GM19238 (cell line): ENCODE results near the gene PKLR.
"Not testable (repeated sequence)": the region's sequence is repeated elsewhere in the genome, so short reads cannot be mapped to it uniquely, and the experiment has no call there.

Source experiments
- DNase-seq: peaks from one replicate; pipeline ENCODE4 v3.0.0; 2011; ENCODE audit warnings: low spot score; ENCODE audit not compliant: insufficient read length

PKLR gene

DNA sequence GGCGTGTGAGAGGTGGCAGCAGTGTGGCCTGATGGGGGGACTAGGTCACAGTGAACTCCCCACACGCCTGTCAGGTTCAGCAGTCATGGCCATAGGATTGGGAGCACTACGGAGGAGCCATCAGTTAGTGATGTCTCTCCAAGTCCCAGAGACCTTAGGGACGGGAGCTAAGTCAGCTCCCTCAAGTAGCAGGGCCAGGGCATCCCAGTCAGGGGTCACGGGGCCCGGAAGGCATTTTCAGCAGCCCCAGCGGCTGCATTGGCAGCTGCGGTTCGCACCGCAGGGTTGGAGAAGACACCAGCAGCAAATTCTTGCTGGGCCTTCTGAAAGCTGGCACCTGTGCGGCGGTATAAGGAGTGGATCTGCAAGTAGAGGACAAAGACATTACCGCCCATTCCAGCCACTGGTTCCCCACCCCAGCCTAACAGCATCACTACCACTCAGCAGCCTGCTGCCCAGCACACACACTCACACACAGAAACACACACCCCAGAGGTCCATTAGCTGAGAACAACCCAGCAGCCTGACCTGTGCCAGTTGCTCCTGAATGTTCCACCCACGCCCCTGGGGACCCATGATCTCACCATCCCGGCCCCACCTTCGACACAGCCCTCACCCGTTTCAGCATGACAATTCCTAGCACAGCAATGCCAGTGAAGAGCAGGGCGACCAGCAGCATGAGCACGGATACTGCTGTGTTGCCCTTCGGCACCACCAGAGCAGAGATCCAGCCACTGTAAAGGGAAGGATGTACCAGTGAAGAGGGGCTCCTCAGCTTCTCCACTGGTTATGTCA is 45.0 kb downstream of the PKLR start:
- DNase-seq = no peak

DNA sequence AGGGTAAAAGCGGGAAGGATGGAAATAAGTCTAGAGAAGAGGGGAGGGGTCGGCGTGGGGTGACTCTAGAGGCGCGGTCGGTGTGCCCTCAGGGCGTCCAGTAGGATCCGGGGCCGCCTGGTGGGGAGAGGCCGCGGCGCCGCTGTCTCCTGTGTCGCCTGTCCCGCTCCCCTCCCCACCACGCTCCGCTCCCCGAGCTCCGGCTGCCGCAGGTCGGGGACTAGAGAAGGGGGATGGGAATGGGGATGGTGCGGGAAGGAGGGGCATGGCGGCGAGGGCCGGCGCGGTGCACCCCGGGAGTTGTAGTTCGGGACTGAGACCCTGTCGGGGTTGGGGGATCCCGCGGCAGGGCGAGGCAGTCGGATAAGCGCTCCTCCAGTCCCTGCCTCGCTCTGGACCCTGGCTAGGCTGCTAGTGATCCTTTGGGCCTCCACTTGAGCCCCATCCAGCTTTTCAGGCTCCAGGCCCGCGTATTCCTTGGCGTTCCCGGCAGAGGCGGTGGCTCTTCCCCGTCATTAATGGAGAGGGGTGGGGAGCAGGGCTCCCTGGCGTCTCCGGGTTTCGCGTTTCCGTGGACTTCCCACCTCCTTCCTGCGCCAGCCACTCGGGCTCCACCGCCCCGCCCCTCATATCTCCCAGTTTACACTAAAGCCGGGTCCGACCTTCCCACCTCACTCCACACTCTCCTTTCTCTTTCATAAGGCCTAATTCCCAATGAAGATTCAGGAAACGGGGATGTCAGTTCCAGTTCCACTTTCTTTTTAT is 45.8 kb downstream of the PKLR start, which contains the start of gene ENTREP3:
Gene ENTREP3 (minus strand): TSS at position 241 of the 765 bp plus-strand sequence. CDS start 606 bp downstream, outside the sequence.
- DNase-seq = peak; percentile 91

DNA sequence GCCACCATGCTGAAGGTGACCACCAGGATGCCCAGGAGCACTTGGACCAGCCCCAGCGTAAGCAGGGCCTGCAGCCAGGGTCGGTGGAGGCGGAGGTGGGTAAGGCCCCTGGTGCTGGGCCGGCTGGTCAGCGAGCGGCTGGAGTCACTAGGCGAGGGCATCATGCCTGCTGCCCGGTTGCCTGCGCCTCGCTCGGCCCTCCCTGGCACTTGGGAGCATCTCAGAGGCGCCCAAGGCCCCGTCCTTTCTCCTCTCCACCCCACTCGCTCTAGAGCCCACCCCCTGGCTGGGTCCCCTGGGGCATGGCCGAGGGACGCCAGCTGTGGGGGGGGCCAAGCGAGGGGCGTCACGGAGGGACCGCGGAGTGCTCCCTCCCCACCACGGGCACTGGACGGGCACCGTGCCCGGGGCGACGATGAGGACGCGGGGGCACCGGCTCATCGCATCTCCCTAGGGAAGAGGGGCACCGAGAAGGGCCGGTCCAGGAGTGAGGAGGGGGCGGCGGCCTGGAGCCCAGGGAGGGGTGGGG is 46.5 kb downstream of the PKLR start:
- peak; percentile 20 for DNase-seq

DNA sequence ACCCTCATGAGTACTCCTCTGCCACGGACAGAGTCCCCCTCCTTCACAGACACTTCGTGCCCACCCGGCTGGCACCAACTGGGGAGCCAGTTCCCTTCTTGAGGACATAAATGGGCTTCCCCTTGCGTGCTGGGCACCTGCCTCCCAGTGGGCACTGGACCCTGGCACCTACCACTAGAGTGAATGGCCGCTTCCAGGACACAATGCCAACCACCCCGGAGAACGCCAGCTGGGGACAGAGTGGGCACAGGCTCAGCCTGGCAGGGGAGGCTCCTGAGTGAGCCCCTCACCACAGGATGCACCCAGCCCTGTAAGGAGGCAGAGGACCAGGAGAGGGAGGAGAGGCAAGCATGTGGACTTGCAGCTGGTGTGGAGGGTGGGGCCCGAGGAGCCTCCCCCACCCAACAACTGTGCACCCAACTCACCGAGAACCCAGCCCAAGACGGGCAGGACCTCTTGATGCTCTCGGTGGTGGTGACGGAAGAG is 47.0 kb downstream of the PKLR start:
- no peak for DNase-seq

GRCh38 chr1:155253797-155254196 is 47.4 kb downstream of the PKLR start:
- DNase-seq = no peak

- DNase-seq = no peak
These were observed 48.0 kb downstream of the PKLR start for GRCh38 chr1:155253208-155253607.

DNA sequence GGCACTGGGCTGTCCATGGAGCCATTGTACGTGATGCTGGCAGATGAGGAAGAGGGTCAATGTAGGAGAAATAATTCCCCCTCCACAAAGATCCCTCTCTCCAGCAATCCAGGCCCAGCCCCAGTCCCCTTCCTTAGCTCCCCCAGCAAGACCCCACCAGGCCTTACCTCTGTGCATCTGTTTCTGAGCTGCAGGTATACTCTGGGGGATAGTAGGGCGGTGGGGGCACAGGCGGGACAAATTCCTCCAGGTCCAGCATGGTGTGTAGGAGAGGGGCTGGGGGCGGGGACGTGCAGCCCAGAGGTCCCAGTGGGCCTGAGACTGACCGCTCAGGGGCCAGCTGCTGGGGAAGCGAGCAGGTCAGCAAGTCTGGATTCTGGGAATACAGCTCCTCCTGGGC is 49.7 kb downstream of the PKLR start:
- no peak for DNase-seq

GRCh38 chr1:155250633-155251449 is 50.4 kb downstream of the PKLR start:
- peak; percentile 98 for DNase-seq

GRCh38 chr1:155250246-155250632 is 51.0 kb downstream of the PKLR start:
- no peak for DNase-seq

- DNase-seq = no peak
These were observed 53.3 kb downstream of the PKLR start for GRCh38 chr1:155247667-155248553.

- DNase-seq = not testable (repeated sequence)
These were observed 54.4 kb downstream of the PKLR start for GRCh38 chr1:155246796-155247195.

- DNase-seq = no peak
These were observed 56.1 kb downstream of the PKLR start for GRCh38 chr1:155245163-155245524.

DNA sequence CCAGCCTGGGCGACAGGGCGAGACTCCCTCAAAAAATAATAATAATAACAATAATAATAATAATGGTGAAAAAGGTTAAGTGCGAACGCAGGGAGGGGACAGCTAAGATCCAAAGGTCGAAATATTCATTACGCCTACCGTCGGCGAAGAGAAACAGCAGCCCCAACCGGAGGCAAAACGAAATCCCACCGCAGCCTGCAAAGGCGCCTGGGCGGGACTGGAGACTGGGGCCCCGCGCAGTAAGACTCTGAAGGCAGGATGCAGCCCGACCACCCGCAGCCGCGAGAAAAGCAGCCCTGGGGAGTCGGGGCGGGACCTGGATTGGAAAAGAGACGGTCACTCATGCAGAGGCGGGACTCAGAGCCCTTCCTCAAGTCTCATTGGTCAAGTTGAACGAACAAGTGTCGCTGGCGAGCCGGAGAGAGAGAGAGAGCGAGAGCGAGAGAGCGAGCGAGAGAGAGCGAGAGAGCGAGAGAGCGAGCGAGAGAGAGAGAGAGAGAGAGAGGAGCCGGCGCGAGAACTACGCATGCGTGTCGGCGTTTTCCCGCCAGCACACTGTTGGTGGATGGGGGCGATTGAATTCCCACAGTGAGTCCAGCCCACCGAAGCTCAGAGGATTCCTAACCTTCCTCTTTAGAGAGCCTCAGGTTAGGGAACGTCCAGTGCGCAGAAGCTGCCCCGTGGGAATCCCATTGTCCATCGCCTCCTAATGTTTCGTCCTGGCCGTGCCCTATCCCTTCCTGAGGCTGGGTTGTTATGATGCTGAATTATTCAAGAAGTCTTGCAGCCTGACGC is 56.7 kb downstream of the PKLR start:
- peak; percentile 96 for DNase-seq

DNA sequence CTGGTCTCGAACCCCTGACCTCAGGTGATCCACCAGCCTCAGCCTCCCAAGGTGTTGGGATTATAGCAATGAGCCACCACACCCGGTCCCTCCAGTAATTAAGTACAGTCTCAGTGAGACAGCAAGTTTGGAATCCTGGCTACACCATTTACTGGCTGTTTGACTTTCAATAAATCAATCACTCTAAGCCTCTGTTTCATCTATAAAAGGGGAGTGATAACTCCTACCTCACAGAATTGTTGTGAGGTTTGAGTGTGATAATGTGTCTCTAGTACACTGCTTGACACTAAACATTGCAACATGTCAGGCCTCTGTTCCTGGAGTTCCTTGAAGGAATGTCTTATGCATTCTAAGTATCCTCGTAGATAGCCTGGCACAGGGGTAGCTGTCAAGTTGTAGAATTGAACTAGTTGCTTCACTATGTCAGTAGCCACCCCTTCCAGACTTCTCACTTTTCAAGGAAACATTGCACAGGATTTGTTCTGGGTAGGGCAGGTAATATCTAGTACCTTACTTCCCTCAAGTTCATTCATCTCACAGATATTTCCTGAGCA is 58.4 kb downstream of the PKLR start:
- DNase-seq = no peak

DNA sequence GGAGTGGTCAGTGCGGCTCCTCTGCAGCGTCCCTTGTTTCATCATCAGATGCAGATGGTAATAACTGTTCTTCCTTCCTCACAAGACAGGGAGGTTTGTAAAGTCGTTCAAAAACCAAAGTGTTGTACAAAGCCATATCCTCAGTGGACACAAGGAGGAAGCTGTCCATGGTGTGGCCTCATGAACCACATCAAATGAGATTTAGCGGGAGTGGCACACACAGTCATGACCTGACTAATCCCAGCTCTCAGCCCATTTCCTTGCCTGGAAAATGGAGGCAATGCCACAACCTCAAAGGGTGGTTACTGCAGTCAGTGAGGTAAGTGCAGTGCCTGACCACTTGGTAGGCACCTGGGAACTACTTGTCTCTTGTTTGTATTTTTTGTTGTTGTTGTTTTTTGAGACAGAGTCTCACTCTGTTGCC is 59.4 kb downstream of the PKLR start:
- no peak for DNase-seq

DNA sequence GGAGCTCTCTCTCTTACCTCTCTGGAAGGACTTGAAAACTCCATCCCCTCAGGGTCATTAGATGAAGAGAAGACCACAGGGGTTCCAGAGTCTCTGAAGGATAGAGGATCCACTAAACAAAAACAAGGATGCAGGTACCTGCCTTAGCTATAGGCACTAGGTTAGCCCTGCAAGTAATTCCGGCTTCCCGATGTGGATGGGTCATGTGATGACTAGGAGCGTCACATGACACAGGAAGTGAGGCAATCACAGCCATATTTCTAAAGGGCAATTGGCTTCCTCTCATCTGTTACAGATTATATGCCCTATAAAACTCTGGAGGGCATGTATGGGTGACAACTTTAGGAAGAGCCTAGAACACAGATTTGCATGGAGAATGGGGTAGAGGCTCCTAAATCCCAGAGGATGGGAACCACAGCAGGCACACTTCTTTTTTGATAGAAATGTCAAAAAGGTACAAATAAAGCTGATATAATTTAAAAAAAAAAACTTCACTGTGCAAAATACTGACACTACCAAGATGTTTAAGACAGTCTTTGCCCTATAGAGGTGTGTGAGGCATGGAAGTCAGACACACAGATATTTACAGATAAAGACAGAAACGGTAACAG is 60.1 kb downstream of the PKLR start:
- DNase-seq = peak; percentile 67
